HG03378 (cell line): ENCODE measurements around the gene IKZF2.

Source experiments
- ATAC-seq: cut with Tn5 transposase; IDR thresholded peaks from one replicate; pipeline ENCODE4 v1.9.1; 2021; ENCODE audit warnings: mild to moderate bottlenecking, moderate library complexity; ENCODE audit not compliant: unreplicated experiment

The IKZF2 gene

DNA sequence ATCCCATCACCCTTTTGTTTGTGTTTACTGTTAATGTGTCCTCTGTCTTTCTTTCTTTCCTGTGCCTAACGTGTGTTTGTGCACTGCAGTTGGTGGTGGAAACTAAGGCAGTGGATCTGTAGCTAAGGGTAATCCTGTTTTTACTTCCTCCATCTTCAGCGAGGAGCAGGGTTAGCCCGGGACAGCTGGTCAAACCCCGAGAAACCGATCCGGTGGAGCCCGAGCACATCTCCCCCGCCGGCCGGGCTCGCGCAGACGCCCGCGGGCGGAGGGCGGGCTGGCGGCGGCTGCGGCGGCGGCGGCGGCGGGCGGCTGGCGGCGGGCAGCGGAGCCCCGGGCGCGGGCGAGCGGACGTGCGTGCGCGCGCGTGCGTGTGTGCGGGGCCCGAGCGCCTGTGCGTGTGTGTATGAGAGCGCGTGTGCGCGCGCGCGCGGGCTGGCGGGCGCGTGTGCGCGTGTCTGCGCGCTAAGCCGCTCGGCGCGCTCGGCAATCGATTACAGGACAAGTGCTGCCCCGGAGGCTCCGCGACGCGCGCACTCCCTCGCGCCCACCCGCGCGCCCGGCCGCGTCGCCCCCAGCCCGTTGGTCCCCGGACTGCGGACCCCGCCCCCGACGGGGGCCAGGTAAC is at the start of gene IKZF2:
Gene IKZF2, minus strand, starts transcription at position 176 of the 628 bp plus-strand sequence. CDS start 2,983 bp downstream, outside the sequence.
- peak; percentile 52 for ATAC-seq

GRCh38 chr2:213199871-213200270 is 48.5 kb upstream of the IKZF2 start:
- ATAC-seq, result no peak

- no peak for ATAC-seq
These were observed 37.8 kb upstream of the IKZF2 start for GRCh38 chr2:213189001-213189899.

DNA sequence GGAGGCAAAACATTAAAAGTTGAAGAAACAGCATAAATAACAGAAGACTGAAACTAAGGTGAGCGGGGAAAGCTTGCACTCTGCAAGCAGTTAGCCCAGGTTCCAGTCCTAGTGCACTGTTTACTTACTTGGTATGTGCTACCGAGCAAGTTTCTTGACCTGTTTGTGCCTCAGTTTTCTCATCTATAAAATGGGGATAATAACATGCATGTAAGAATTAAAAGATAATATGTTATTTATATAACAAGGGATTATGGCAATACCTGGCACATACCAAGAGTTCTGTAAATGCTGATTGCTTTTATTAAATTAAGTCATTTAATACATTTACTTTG is 37.1 kb upstream of the IKZF2 start:
- no peak for ATAC-seq

- no peak for ATAC-seq
These were observed 36.6 kb upstream of the IKZF2 start for GRCh38 chr2:213187833-213188532.

DNA sequence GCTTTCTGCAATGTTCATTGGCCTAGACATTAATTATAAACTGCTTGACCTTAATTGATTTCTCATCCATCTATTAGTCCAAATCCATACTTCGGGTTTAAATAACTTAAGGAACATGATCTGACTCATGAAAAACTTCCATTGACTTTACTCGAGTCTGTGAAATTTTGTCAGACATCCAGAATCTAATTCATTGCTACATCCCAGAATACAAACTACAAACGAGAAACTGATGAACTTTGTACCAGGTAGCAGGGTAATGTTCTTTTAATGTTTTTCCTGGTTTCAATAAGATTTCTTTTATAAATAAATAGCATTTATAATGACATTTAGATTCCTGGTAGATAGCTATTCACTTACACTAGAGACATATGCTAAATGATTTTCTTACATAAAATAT is 36.0 kb upstream of the IKZF2 start:
- ATAC-seq, result no peak

DNA sequence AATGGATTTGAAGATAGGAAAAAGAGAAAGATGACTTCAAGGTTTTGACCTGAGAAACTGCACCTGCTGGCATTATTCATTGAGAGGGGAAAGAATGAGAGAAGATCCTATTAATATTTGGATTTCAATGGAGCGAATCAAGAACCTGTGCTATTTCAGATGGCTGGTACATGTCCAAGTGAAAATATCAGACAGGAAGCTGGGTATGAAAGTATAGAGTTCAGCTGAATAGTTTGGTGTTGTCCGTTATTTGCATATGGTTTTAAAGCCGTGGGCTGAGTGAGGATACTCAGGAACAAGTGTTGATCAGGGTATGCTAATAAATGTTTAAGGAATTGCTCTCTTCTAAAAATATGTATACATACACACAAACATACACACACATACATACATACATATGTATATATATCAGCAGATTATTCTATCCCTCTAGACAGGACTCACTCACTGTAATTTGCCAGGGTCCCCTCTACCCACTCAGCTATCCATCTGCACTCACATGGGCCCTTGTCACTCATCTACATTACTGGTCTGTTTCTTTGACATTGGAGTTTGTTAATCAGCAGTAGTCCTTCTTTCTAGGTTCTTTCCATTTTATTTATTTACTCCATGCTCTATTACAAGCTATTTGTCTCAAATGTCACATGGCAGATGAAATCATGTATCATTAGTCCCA is 33.9 kb upstream of the IKZF2 start:
- ATAC-seq, result peak; percentile 99

GRCh38 chr2:213181712-213182111 is 30.3 kb upstream of the IKZF2 start:
- ATAC-seq, result no peak

GRCh38 chr2:213177679-213178078 is 26.3 kb upstream of the IKZF2 start:
- no peak for ATAC-seq

GRCh38 chr2:213175673-213176247 is 24.3 kb upstream of the IKZF2 start:
- ATAC-seq, result no peak

DNA sequence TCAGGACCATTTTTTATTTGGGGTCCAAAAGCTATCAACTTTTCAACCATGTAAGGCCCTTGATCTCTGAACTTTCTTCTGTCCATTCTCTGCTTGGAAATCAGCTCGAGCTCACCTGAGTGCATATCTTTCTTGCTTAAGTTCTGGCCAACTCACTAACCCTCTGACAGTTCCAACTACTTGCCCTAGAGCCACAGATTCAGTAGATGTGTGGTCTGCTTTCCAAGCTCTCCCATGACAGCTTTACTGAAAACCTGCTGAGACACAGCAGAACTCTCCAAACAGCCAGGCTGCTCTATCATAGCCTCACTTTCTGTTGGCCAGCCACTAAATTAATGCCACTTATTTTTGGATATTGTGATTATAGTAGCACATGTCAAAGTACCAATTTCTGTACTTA is 21.2 kb upstream of the IKZF2 start:
- no peak for ATAC-seq

- no peak for ATAC-seq
These were observed 19.7 kb upstream of the IKZF2 start for GRCh38 chr2:213171147-213171546.

GRCh38 chr2:213167271-213167930 is 16.0 kb upstream of the IKZF2 start:
- no peak for ATAC-seq

GRCh38 chr2:213166109-213166508 is 14.7 kb upstream of the IKZF2 start:
- ATAC-seq, result peak; percentile 99

DNA sequence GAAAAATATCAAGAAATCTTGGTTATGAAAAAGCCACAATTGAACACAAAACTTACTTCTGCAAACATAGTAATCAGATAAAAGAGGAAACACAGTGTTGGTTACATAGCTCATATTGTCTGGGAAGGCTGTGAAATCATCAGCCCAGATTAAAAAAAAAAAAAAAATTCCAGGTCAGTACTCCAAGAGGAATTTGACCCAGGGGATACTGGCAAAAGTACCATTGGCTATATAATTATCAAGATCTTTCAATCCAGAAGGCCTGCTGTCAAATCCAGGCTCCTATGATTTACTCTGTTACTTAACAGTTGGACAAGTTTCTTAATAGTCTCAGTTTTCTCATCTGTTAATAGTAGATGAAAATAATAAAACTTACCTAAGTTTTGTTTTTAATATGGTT is 12.9 kb upstream of the IKZF2 start:
- no peak for ATAC-seq

DNA sequence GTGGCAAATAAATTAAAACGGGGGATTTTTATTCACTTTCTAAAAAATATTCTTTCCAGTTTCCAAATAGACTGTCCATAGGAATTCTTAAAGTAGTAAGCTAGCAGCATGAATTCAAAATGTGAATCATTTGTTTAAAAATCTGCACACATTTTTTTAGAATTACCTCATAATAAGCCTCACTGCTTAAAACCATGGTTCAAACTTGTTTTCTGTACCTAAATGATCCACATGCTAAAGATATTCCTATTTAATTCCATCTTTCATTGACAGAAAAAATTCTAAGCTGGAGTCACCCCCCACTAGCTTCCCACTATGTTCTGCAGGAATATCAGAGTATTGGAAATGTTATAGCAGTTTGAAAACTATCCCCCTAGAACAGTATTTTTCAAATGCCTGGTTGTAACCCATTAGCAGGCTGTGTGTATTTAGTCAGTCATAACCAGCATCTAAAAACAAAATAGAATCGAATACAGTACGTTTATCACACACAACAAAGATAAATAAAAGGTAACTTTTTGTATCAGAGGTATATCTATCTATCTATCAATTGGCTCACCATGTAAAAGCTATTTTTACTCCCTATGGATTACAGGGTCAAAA is 11.2 kb upstream of the IKZF2 start:
- ATAC-seq, result no peak

GRCh38 chr2:213161759-213162515 is 10.5 kb upstream of the IKZF2 start:
- ATAC-seq, result no peak

DNA sequence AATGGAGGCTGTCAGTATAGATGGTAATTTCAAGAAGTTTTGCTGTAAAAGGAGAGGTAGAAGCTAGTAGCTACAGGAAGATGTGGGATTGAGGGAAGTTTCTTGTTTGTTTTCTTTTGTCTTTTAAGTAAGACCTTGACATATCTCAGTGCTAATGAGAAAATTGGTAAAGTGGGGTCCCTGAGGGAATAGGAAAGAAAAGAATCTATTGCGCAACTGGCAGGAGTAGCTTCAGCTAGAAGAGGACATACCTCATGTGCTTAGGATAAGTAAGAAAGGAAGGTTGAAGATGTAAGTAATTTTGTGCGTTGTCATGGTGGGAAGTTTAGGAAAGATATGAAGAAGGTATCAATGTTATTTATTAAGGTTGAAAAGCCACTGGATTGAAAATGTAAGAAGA is 8.4 kb upstream of the IKZF2 start:
- no peak for ATAC-seq

GRCh38 chr2:213157242-213157641 is 5.8 kb upstream of the IKZF2 start:
- ATAC-seq, result peak; percentile 85
